ENCODE measurements around the gene LBX2.

Gene LBX2, protein sequence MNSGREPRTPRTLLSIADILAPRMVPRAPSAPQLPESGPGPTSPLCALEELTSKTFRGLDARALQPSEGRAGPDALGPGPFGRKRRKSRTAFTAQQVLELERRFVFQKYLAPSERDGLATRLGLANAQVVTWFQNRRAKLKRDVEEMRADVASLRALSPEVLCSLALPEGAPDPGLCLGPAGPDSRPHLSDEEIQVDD

DNA sequence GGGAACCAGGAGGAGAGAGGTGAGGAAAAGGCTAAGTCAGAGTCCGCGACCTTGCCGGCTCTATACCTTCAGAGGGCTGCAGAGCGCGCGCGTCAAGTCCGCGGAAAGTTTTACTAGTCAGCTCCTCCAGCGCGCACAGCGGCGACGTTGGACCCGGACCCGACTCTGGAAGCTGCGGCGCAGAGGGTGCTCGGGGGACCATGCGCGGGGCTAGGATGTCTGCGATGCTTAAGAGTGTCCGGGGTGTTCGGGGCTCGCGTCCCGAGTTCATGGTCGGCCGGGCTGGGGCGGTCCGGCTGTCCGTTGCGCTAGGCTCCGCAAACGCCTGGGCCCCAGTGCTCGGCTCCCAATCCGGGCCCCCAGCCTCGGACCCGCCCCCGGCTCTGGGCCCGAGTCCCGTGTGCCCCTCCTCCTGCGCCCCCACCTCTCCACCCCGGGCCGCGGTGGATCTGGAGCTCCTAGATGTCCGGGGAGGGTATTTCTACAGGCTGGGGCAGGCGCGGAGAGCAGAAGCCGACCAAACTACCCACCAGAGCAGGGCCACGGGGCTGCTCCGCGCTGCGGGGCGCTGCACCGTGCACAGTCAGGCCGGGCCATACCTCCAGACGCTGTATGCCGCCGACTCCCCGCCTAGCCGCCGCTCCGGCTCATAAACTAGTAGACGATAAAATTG is at the start of gene LBX2:
TSS of gene LBX2 (minus strand) at position 337 of the 673 bp plus-strand sequence. CDS start at position 271, 66 bp downstream.
- peak; percentile 49 for DNase-seq

DNA sequence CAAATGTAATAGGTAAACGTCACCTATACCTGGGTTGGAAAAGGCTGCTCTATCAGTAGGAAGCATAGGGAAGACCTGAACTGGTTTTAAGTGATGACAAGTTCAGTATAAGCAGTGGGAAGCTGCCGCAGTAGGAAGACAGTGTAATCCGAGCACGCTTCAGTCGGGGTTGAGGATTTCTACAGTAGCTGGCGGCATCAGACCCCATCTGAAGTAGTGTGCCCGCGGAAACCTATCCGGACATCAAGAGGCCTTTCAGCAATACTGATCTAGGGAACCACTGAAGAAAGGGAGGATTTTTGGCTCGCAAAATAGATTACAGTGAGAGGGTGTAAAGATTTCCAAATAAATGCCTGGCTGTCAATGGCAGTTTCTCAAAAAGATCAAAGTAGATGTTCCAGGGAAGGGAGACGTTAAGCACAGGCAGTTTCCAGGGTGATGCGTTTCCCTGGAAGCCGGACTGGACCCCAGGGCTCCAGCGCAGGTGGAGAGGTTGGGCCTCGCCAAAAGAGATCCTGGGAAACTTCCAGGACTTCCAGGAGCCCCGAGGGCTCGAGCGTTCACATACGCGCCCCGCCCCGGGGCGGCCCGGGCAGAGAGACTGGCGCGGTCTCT is 49.0 kb upstream of the LBX2 start:
- DNase-seq, result no peak

DNA sequence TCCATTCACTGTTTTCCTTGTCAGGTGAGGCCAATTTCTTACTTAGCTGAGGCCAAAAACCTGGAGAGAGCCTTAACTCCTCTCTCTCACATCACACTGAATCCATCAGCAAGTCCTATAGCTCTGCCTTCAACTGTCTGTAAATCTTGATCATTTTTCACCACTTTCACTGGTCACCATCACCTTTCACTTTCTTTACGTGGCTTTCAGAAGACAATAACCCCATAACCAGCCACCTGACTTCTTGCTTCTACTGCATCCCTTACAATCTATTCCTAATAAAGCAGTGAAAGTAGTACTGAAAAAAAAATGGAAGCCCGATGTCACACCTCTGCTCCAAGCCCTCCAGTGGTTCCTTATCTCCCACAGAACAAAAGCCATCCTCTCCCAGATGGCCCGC is 46.6 kb upstream of the LBX2 start:
- DNase-seq, result no peak

DNA sequence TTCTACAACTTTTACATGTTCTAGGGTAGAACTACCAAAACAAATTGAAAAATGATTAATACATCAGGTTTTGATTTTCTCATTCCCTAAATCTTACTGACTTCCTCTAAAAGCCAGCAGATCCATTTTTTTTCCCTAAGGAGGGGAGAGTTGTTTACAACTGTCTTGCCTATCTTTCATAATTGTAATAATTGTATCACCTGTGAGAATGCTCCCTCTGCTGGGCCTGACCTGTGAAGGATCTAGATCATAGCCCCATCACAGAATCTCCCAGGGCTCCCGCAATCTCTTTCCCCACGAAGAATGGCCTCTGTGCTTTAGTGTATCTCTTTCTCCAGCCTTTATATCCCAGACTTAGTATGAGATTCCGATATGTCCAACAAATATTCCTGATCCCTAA is 45.2 kb upstream of the LBX2 start:
- DNase-seq, result no peak

DNA sequence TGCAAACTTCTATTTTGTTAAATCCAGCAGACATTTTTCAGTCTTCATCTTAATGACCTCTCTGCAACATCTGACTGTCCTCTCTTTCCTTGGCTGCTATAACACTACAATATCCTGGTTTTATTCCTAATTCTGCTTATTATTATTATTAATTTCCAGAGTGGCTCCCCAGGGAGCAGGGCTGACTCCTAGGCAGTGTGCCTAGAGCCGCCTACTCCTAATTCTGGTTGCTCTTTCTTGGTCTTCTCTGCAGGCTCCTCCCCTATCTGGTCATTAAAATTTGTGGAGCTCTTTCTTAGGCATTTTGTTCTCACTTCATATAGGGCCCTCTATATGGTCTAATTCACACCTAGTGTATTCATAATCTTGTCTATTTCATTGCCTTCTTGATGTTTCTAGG is 43.6 kb upstream of the LBX2 start:
- no peak for DNase-seq

DNA sequence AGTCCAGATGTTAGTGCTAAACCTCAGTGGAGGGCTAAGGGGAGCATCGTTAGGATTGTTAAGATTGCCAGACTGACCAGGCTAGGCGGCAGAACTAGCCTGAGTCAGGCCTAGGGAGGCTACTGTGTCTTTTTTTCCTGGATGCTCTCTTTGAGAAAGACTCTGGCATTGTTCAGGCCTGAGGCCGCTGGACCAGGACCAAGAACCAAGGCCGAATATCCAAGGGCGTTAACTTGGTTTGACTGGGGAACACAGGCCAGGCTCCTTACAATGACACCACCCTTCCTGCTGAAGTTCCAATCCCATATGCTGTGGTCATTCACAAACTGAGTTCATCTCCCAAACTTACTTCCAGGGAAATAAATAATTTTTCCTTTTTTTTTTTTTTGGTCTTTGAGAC is 40.9 kb upstream of the LBX2 start:
- DNase-seq, result no peak

DNA sequence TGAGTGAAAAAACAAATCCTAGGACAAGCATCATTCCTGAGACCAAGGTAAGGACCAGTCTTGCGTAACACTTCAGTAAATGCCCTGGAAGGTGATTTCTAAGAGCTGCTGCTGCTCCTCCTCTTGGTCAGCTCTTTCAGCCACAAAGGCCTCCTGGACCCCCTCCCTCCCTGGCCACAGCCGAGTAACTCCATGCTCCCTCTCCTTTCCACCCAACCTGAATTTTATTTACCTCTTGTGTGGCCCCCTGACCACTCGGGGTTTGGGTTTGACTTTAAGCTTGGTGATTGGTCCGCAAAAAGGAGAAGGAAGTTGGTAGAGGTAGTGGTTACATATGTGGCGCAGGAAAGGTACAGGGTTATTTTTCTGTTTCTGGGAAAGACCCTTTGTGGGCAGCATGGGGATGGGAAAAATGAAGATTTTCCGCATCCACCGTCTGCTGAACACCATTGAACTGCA is 39.5 kb upstream of the LBX2 start:
- DNase-seq, result no peak

DNA sequence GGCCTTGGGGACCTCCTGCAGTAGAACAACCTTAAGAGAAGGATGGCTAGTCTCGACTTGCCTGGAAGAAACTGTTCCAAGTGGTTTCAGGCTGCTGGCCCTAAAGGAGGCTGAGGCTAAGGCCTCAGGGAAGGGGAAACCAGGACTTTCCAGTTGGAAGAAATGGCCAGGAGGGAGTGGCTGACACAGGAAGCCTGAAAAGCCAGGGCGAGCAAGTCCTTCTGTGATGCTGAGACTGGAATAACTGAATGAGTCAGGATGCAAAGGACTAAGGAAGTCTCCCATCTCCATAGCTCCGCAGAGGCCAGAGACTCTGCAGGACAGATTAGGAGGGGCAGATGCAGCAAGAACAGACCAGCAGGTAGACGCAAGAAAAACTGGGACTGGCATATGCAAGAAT is 37.7 kb upstream of the LBX2 start:
- DNase-seq, result no peak

DNA sequence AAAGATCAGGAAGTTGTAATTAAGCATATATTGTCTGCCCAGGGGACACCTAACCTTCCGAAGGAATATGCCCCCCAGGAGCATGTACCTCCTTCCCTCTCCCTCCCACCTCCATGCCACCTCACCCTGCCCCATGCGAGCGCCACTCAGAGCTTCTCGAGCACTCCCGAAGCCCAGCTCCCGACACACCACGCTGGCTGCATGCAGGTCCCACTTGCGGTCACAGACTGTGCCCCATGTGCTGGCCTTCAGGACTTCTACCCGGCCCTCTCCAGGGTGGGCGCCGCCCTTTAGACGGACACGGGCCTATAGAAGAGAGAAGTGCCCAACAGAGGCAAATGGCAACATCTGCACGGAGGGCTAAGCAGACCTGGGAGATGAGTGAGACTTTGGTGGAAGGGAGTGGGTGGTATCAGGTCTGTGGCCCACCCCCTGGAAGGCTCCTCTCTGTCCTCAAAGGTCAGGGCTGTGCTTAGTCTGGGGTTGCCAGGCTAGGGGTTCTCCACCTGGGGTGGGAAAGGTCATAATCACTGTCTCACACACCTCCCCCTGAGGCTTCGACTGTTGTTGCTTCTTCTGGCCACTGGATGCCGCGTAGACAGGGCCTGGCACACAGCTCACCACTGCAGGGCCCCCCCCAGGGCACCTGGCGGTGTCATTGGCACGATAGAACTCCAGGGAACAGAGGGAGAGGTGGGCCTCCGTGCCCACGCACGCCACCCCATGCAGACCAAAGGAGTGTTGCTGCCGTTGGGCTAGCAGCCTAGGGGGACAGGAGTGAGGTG is 37.0 kb upstream of the LBX2 start:
- no peak for DNase-seq

DNA sequence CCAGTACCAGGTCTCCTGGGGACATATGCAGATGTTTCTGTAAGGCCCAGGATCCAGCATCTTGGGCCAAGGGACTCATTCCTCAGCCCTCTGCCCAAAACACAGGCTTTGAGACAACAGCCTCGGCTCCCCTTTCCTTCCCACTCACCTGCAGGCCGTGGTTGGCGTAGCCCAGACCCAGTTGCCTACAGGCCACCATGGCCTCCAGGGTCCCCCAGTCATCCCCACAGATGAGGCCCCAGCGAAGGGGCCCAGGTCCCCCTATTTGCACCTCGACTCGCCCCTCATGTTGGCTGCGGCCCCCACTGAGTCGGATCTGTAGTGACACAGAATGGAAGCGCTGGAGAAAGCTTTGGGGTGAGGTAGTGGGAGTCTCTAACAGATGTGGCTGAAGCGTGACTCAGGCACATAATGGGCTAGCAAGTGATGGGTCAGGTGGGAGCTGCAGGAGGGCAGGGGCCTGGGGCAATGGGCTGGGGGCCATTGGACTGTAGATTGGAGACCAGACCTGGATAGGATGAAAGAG is 36.1 kb upstream of the LBX2 start:
- DNase-seq, result no peak

DNA sequence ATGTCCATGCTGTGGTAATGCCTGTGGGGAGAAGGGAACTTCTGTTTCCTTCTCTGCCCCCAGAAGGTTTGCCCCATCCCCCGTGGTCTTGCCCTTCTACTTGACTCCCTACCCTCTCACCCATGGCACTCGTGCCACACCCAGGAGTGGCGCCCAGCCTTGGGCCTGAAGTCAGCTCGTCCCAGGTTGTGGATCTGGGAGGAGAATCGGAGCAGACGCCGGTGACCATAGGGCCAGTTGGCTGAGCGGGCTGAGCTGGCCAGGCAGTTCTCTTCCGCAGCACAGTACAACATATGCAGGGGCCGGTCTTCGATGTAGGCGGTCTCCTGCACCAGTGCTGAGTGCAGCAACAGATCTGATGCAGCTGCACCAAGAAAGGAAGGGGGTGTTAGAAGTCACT is 35.0 kb upstream of the LBX2 start:
- DNase-seq, result no peak

DNA sequence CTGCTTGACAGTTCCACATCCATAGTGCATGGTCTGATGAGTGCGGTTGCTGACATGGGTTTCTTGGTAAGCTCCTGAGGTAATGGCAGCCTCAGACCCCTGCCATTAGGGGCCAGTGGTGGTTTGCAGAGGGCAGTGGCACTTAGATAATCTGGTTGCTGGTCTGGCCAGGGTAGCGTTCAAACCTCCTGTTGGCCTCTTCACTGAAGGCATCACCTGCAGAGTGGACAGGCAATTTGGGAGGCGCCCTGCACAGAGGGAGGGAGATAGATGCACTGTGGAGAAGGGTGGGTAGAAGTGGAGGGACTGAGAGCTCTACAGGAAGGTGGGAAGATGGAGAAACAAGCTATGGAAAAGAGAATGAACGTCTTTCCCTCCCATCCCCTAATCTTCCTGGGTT is 34.1 kb upstream of the LBX2 start:
- no peak for DNase-seq

DNA sequence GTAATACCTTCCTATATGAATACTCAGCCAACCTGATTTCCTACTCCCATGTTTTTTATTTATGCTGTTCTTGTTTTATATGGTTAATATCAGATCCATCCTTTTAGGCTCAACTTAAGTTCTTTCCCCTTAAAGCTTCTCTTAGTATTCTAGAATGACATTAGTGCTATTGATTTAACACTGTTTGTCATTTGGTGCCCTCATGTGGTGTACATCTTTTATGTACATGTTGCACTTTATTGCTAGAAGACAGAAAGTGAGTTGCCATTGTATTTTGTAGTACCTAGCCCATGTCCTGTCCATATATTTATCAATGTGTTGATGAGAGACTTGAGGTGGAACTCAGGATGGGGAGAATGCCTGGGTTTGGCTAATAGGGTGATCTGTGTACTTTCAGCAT is 32.8 kb upstream of the LBX2 start:
- no peak for DNase-seq

DNA sequence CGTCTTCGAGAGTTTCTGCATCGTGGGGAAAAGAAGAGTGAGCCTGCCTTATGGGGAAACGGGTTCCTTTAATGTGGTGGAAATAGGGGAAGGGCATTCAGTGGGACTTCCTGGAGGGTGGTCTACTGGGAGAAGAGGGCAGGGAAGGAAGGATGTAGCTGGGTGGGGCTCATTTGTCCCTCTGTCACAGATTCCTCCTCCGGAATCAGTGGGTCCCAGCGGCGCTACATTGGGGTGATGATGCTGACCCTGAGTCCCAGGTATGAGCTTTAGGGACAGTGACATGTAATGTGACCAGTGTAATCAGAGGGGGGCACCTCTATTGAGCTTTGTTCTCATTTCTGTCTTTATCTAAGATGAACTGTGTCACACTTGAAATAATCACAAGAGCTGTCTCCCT is 32.3 kb upstream of the LBX2 start:
- no peak for DNase-seq

DNA sequence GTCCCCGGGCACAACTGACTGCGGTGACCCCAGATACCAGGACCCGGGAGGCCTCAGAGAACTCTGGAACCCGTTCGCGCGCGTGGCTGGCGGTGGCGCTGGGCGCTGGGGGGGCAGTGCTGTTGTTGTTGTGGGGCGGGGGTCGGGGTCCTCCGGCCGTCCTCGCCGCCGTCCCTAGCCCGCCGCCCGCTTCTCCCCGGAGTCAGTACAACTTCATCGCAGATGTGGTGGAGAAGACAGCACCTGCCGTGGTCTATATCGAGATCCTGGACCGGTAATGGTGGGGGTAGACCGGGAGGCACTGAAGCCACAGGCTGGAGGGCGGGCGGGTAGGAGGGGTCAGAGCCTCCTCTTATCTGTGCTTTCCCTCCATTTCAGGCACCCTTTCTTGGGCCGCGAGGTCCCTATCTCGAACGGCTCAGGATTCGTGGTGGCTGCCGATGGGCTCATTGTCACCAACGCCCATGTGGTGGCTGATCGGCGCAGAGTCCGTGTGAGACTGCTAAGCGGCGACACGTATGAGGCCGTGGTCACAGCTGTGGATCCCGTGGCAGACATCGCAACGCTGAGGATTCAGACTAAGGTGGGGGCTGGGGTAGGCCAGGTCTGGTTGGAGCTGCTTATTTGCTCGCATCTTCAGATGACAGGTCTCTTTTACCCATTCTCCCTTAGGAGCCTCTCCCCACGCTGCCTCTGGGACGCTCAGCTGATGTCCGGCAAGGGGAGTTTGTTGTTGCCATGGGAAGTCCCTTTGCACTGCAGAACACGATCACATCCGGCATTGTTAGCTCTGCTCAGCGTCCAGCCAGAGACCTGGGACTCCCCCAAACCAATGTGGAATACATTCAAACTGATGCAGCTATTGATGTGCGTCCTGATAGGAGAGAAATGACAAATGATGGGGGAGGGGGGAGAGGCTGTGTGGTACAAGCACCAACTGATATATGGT is 31.1 kb upstream of the LBX2 start:
- DNase-seq, result peak; percentile 46

DNA sequence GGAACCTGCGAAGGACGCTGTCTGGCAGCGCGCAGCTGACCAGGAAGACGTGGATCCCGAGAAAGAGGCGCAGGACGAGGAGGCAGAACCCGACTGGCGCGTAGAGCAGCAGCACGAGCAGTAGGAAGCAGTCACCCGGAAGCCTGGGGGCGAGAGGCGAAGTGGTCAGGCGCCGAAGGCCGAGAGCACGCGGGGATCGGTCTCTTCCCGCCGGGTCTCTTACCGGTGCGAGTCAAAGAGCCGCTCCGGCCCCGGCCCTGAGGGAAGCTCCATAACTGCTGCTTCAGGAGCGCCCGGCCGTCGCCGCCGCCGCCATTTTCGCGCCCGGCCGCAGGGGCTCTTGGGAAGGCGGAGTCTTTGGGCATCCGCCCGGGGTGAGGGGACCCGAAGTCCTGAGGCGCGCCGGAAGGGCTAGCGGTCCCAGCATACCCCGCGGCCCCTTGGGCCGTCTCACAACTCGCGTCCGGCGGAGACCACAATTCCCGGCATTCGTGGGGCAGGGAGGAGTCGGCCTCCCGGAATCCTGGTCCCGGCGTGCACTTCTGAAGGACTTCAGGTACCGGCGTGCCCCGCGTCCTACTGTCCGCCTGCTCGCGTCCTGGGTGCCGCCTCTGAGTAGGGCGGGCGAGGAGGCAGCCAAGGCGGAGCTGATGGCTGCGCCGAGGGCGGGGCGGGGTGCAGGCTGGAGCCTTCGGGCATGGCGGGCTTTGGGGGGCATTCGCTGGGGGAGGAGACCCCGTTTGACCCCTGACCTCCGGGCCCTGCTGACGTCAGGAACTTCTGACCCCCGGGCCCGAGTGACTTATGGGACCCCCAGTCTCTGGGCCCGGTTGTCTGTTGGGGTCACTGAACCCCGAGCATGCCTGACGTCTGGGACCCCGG is 30.2 kb upstream of the LBX2 start, which contains the start of the genes AUP1 and HTRA2:
TSS of gene AUP1 (minus strand) at position 350 of the 882 bp plus-strand sequence. CDS start at position 273, 77 bp downstream.
TSS of gene HTRA2 (plus strand) at position 577 of the 882 bp plus-strand sequence. CDS start at position 651, 74 bp downstream.
- peak; percentile 88 for DNase-seq

DNA sequence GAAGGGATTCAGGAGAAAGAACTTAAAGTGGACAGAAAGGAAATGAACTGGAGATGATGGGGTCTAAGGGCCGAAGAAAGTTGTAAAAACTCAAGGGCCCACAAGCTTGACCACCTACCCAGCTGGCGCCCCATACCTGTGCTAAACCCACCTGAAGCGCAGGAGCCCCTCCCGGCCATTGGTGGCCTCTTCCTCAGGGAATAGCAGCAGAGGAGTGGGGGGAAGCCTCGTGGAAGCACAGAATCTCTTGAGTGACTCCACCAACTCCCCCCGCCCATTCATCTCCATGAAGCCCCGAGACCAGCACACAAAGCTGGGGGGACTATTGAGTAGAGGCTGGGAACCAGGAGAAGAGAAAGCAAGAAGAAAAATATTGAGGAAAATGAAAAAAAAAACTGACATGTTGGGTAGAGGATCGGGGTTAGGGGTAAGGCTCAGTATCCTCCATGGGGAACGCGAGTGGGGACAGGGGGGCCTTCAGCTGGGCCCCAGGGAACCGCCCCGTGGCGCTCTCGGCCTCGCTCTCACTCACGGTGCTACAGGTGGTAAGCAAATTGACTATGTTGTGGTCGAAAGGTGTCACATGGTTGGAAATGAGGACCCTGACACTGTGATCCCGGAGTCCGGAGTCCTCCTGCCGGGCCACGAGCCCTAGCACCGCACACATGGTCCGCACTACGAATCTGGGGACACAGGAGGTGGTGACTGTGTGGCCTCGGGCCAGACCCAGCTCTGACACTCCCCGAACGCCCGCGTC is 29.4 kb upstream of the LBX2 start:
- DNase-seq, result peak; percentile 32

DNA sequence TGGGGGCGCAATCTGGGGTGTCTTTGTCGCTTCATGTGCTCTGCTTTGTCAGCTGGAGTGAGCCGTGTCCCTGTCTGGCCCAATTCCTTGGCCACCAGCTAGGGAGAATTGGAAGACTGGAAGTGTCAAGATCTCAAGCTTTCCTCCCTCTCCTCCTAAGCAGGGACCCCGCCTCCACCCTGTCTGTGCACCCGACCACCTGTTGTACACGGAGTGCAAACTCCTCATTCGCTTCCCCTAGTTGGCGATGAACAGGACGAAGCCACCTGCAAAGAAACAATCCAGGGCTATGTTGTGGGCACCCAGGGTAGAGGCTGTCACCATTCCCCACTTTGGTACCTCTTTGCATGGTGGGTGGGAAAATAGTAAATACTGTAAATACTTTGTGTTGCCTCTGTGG is 28.3 kb upstream of the LBX2 start:
- no peak for DNase-seq

DNA sequence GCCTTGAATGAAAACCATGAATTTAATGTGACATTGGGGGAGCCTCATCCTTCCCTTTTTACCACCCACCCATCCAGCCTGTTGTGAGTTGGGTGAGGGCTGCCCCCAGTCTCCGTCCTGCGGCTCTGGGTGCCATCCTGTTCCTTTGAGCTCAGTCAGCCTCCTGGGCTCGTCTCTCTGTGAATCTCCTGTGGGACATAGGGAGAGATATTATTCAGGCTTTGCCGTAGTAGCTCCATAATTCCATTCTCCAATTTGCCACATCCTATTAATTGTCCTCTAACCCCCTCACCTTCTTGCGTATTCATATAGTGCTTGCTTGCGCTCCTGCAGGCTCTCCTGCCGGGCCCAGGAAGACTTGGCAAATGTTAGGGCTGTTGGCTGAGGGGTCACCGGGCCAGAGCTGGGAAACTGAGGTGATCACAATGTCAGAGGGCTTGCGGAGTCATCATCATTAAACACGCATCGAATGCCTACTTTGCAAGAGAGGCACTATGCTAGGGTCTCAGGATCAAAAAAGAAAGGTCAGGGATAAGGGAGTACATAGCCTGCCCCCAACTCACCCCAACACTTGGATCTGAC is 27.3 kb upstream of the LBX2 start:
- no peak for DNase-seq
